GM19351 (cell line): ENCODE measurements around the gene TMEM33.
A peak's percentile ranks its signal among the peaks of the same experiment; 100 is the strongest.

Experiments used
- ATAC-seq: cut with Tn5 transposase; IDR thresholded peaks from one replicate; pipeline ENCODE4 v1.9.1; 2021; ENCODE audit warnings: mild to moderate bottlenecking, moderate library complexity; ENCODE audit not compliant: unreplicated experiment

Gene TMEM33

GRCh38 chr4:41939016-41939626 lies 3.9 kb downstream of the TMEM33 start:
- no peak for ATAC-seq

- ATAC-seq = no peak
Measured at GRCh38 chr4:41940834-41941233, 5.6 kb downstream of the TMEM33 start.

- no peak for ATAC-seq
Measured at GRCh38 chr4:41943506-41943905, 8.3 kb downstream of the TMEM33 start.

- no peak for ATAC-seq
Measured at GRCh38 chr4:41944089-41944488, 8.9 kb downstream of the TMEM33 start.

GRCh38 chr4:41949531-41949930 lies 14.3 kb downstream of the TMEM33 start:
- no peak for ATAC-seq

- peak; percentile 61 for ATAC-seq
Measured at GRCh38 chr4:41957634-41958033, 22.4 kb downstream of the TMEM33 start.

- ATAC-seq = no peak
Measured at GRCh38 chr4:41963105-41963504, 27.9 kb downstream of the TMEM33 start.

GRCh38 chr4:41964401-41964800 lies 29.2 kb downstream of the TMEM33 start:
- no peak for ATAC-seq

- no peak for ATAC-seq
Measured at GRCh38 chr4:41967392-41967791, 32.2 kb downstream of the TMEM33 start.

- ATAC-seq = no peak
Measured at GRCh38 chr4:41969671-41970070, 34.4 kb downstream of the TMEM33 start.

- no peak for ATAC-seq
Measured at GRCh38 chr4:41975341-41975740, 40.1 kb downstream of the TMEM33 start.

- ATAC-seq = no peak
Measured at GRCh38 chr4:41976775-41977516, 41.7 kb downstream of the TMEM33 start.

- no peak for ATAC-seq
Measured at GRCh38 chr4:41977709-41978108, 42.5 kb downstream of the TMEM33 start.

- ATAC-seq = no peak
Measured at GRCh38 chr4:41981456-41981855, 46.2 kb downstream of the TMEM33 start, which contains the start of gene DCAF4L1. Gene DCAF4L1 (plus strand): TSS chr4:41981756. CDS start chr4:41981793, 37 bp downstream.

- ATAC-seq = no peak
Measured at GRCh38 chr4:41982716-41983115, 47.5 kb downstream of the TMEM33 start.

- no peak for ATAC-seq
Measured at GRCh38 chr4:41985151-41985550, 49.9 kb downstream of the TMEM33 start.

- ATAC-seq = peak; percentile 27
Measured at GRCh38 chr4:41989994-41990364, 54.8 kb downstream of the TMEM33 start.

GRCh38 chr4:41990365-41991111 lies 55.3 kb downstream of the TMEM33 start, which contains the start of gene SLC30A9:
Gene SLC30A9 (plus strand): TSS chr4:41990530. CDS start chr4:41990652, 122 bp downstream.
- ATAC-seq = peak; percentile 98

GRCh38 chr4:41991916-41992767 lies 56.9 kb downstream of the TMEM33 start:
- no peak for ATAC-seq

GRCh38 chr4:41992967-41993857 lies 58.0 kb downstream of the TMEM33 start:
- no peak for ATAC-seq
